HG03342 (cell line): ENCODE data around the gene PLEKHG4.

Experiments
- ATAC-seq: cut with Tn5 transposase; IDR thresholded peaks from one replicate; pipeline ENCODE4 v1.9.1; 2021; ENCODE audit warnings: mild to moderate bottlenecking, moderate library complexity; ENCODE audit not compliant: unreplicated experiment

PLEKHG4 gene

GRCh38 chr16:67283826-67284555, 4.7 kb downstream of the PLEKHG4 start:
- ATAC-seq, result no peak

GRCh38 chr16:67284699-67285646, 5.6 kb downstream of the PLEKHG4 start:
- no peak for ATAC-seq

GRCh38 chr16:67286441-67287235, 7.3 kb downstream of the PLEKHG4 start:
- no peak for ATAC-seq

GRCh38 chr16:67287960-67288359, 8.6 kb downstream of the PLEKHG4 start:
- ATAC-seq, result no peak

- ATAC-seq, result no peak
Measured at GRCh38 chr16:67291461-67291860, 12.1 kb downstream of the PLEKHG4 start.

- no peak for ATAC-seq
Measured at GRCh38 chr16:67294171-67294757, 14.9 kb downstream of the PLEKHG4 start.

- ATAC-seq, result no peak
Measured at GRCh38 chr16:67294938-67295361, 15.6 kb downstream of the PLEKHG4 start.

- no peak for ATAC-seq
Measured at GRCh38 chr16:67296420-67296819, 17.1 kb downstream of the PLEKHG4 start.

GRCh38 chr16:67298277-67298676, 18.9 kb downstream of the PLEKHG4 start:
- ATAC-seq, result no peak

GRCh38 chr16:67299269-67299668, 19.9 kb downstream of the PLEKHG4 start:
- no peak for ATAC-seq

GRCh38 chr16:67301080-67301782, 21.9 kb downstream of the PLEKHG4 start:
- no peak for ATAC-seq

GRCh38 chr16:67302076-67302475, 22.7 kb downstream of the PLEKHG4 start:
- ATAC-seq, result no peak

- ATAC-seq, result no peak
Measured at GRCh38 chr16:67302970-67303369, 23.6 kb downstream of the PLEKHG4 start.

- no peak for ATAC-seq
Measured at GRCh38 chr16:67304020-67304419, 24.7 kb downstream of the PLEKHG4 start.

GRCh38 chr16:67305216-67306071, 26.1 kb downstream of the PLEKHG4 start:
- no peak for ATAC-seq

GRCh38 chr16:67310561-67310960, 31.2 kb downstream of the PLEKHG4 start:
- ATAC-seq, result no peak

GRCh38 chr16:67311607-67312488, 32.5 kb downstream of the PLEKHG4 start:
- ATAC-seq, result peak; percentile 89

GRCh38 chr16:67312719-67313118, 33.4 kb downstream of the PLEKHG4 start:
- no peak for ATAC-seq
